ENCODE data around the gene CLEC2B.

DNA sequence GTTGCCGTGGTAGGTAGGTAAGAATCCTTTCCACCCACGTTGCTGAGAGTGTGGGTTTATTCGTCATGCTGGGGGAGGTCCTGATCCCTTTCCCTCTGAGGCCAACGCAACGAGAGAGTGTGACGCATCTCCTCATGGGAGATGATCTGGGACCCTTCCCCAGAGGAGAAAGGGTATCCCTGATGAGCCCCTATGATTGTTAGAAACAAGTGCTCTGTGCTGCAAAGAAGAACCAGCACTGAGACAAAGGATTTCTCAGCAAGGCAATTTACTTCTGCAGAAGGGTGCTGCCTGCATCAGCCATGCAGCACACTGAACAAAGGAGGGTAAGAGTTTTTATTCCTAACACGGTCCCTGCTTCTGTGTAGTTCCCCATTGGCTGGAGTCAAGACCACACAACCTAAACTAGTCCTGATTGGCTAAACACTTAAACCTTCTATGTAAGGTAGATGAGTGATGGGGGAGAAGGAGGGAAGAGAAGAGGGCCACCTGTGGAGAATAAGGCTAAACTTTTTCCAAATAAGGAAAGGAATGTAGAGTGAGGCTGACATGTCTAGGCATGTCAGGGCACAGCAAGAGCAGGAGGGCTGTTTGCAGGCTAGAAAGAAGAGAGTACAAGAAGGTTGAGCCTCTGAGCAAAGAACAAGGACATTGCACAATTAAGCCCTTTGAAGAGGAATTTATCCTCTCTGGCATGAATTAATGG, 41.7 kb upstream of the CLEC2B start:
- TF ChIP-seq, protein P1, sequence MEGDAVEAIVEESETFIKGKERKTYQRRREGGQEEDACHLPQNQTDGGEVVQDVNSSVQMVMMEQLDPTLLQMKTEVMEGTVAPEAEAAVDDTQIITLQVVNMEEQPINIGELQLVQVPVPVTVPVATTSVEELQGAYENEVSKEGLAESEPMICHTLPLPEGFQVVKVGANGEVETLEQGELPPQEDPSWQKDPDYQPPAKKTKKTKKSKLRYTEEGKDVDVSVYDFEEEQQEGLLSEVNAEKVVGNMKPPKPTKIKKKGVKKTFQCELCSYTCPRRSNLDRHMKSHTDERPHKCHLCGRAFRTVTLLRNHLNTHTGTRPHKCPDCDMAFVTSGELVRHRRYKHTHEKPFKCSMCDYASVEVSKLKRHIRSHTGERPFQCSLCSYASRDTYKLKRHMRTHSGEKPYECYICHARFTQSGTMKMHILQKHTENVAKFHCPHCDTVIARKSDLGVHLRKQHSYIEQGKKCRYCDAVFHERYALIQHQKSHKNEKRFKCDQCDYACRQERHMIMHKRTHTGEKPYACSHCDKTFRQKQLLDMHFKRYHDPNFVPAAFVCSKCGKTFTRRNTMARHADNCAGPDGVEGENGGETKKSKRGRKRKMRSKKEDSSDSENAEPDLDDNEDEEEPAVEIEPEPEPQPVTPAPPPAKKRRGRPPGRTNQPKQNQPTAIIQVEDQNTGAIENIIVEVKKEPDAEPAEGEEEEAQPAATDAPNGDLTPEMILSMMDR (conservative IDR thresholded peaks at IDR 0.05; ENCODE audit: low read depth, low read length): no peak
- TF ChIP-seq EZH2phosphoT487 (IDR thresholded peaks at IDR 0.05; ENCODE audit: borderline replicate concordance, low read length) (no peak), EZH2 (IDR thresholded peaks at IDR 0.05; ENCODE audit: low read length, unreplicated experiment) (no peak)
